Neuronal stem cell (in vitro differentiated cells): ENCODE measurements around the gene KLKB1.
A peak's percentile ranks its signal among the peaks of the same experiment; 100 is the strongest.

Experiments
- DNase-seq: peaks from one replicate; pipeline ENCODE4 v3.0.0-alpha.2; 2013; ENCODE audit warnings: low spot score
- H2AFZ ChIP-seq: one replicate; pipeline ENCODE4 v1.6.1; 2013; ENCODE audit warnings: mild to moderate bottlenecking, low read length, inconsistent platforms
- H2AK5ac ChIP-seq: 2 replicates; pipeline ENCODE4 v1.6.1; 2013; ENCODE audit warnings: low read depth, mild to moderate bottlenecking, inconsistent platforms, low read length, moderate library complexity, mixed read lengths
- H2BK120ac ChIP-seq: 2 replicates; pipeline ENCODE4 v1.6.1; 2013; ENCODE audit warnings: low read depth, mild to moderate bottlenecking, inconsistent platforms, low read length, moderate library complexity, mixed read lengths
- H2BK12ac ChIP-seq: one replicate; pipeline ENCODE4 v1.6.1; 2013; ENCODE audit warnings: low read length, inconsistent platforms
- H2BK15ac ChIP-seq: 2 replicates; pipeline ENCODE4 v1.6.1; 2013; ENCODE audit warnings: mild to moderate bottlenecking, low read length, inconsistent platforms, mixed read lengths
- H2BK5ac ChIP-seq: one replicate; pipeline ENCODE4 v1.6.1; 2013; ENCODE audit warnings: inconsistent platforms, mild to moderate bottlenecking, low read length, moderate library complexity
- H3K14ac ChIP-seq: one replicate; pipeline ENCODE4 v1.6.1; 2013; ENCODE audit warnings: low read length, inconsistent platforms
- H3K18ac ChIP-seq: 2 replicates; pipeline ENCODE4 v1.6.1; 2013; ENCODE audit warnings: low read length, inconsistent platforms
- H3K23ac ChIP-seq: 2 replicates; pipeline ENCODE4 v1.6.1; 2013; ENCODE audit warnings: low read depth, mild to moderate bottlenecking, mixed read lengths, low read length, inconsistent platforms; ENCODE audit not compliant: poor library complexity
- H3K27ac ChIP-seq: replicated peaks from 3 replicates; pipeline ENCODE4 v1.5.1; 2013; ENCODE audit warnings: low read length, inconsistent platforms
- H3K27me3 ChIP-seq, 3 experiments: 2 replicates each; pipeline ENCODE4 v1.6.1; 2013; ENCODE audit warnings: low read length in 3 of 3, mild to moderate bottlenecking in 2 of 3, inconsistent platforms in 1 of 3, low read depth in 1 of 3, mixed read lengths in 1 of 3, moderate library complexity in 1 of 3; ENCODE audit not compliant: control insufficient read depth in 3 of 3, insufficient read depth in 3 of 3
- H3K36me3 ChIP-seq, 2 donors: replicated peaks in 1 of 2; 2 replicates each; pipeline ENCODE4 v1.6.1; 2013; ENCODE audit warnings: low read length in 2 of 2; ENCODE audit not compliant: control insufficient read depth in 2 of 2, insufficient read depth in 2 of 2
- H3K4ac ChIP-seq: 2 replicates; pipeline ENCODE4 v1.6.1; 2013; ENCODE audit warnings: inconsistent platforms, mild to moderate bottlenecking, low read length, moderate library complexity
- H3K4me1 ChIP-seq, 2 donors: 1 replicate in 1 of 2; 2 replicates in 1 of 2; pipeline ENCODE4 v1.6.1; 2013; ENCODE audit warnings: low read length in 2 of 2, low read depth in 1 of 2; ENCODE audit not compliant: control insufficient read depth in 2 of 2, insufficient read depth in 1 of 2
- H3K4me2 ChIP-seq: one replicate; pipeline ENCODE4 v1.6.1; 2013; ENCODE audit warnings: mild to moderate bottlenecking, low read length, inconsistent platforms; ENCODE audit not compliant: insufficient read depth, poor library complexity, severe bottlenecking
- H3K4me3 ChIP-seq, 2 donors: 2 replicates each; pipeline ENCODE4 v1.5.1; 2013; ENCODE audit warnings: low read length in 2 of 2, mild to moderate bottlenecking in 2 of 2, inconsistent platforms in 1 of 2, moderate library complexity in 1 of 2
- H3K79me1 ChIP-seq: one replicate; pipeline ENCODE4 v1.6.1; 2013; ENCODE audit warnings: low read depth, mild to moderate bottlenecking, inconsistent platforms, low read length, moderate library complexity
- H3K9ac ChIP-seq: one replicate; pipeline ENCODE4 v1.6.1; 2013; ENCODE audit warnings: mild to moderate bottlenecking, low read depth, low read length, inconsistent platforms; ENCODE audit not compliant: poor library complexity
- H3K9me3 ChIP-seq, 2 donors: replicated peaks in 1 of 2; 2 replicates each; pipeline versions ENCODE3 to v1.6.1; 2013; ENCODE audit warnings: low read length in 2 of 2, mild to moderate bottlenecking in 2 of 2, inconsistent platforms in 1 of 2, low read depth in 1 of 2, mixed read lengths in 1 of 2, moderate library complexity in 1 of 2; ENCODE audit not compliant: control insufficient read depth in 2 of 2, insufficient read depth in 1 of 2
- H4K8ac ChIP-seq: one replicate; pipeline ENCODE4 v1.6.1; 2013; ENCODE audit warnings: low read depth, mild to moderate bottlenecking, inconsistent platforms, low read length, moderate library complexity
- H4K91ac ChIP-seq: one replicate; pipeline ENCODE4 v1.6.1; 2013; ENCODE audit warnings: low read length, low read depth, mild to moderate bottlenecking, inconsistent platforms; ENCODE audit not compliant: poor library complexity
- WGBS, 2 donors: extraction: QIAGEN DNeasy Blood & Tissue Kit; methylation state at CpG; one replicate each; pipeline ENCODE4 v1.1.7; 2013; ENCODE audit warnings: missing lambda C conversion rate in 2 of 2, mixed read lengths in 1 of 2; ENCODE audit not compliant: insufficient read length in 2 of 2, insufficient replicate concordance in 1 of 2; ENCODE audit errors: extremely low coverage in 2 of 2; 5-methylcytosine and 5-hydroxymethylcytosine counted together

KLKB1 gene

GRCh38 chr4:186285147-186285546 lies 57.8 kb downstream of the KLKB1 start:
- no peak overlapping the region for H4K91ac ChIP-seq
- DNase-seq: no peak
- no peaks in the 10 kb centered on the region for H3K79me1 ChIP-seq
- H3K27me3 ChIP-seq: peaks cover 0 to 7% (median 0%) of the 10 kb centered on the region in 3 experiments
- WGBS, 2 donors: 100% methylated on average over 2 of the region's 12 CpGs; no CpG with 5 or more reads in 1 of the 2 donors
- no peak overlapping the region for H3K4me2 ChIP-seq
- no peaks in the 10 kb centered on the region for H3K36me3 ChIP-seq
- H2BK120ac ChIP-seq: no peak overlapping the region
- no peaks in the 10 kb centered on the region for H3K9me3 ChIP-seq
- H3K4me3 ChIP-seq: no peak overlapping the region
- no peak overlapping the region for H4K8ac ChIP-seq
- no peak overlapping the region for H3K14ac ChIP-seq
- H3K9ac ChIP-seq: peak overlapping the region; percentile 54
- H3K4me1 ChIP-seq: no peaks in the 10 kb centered on the region
- H3K4ac ChIP-seq: no peak overlapping the region
- H3K27ac ChIP-seq: no peak overlapping the region
- H3K18ac ChIP-seq: no peak overlapping the region
- no peak overlapping the region for H2AFZ ChIP-seq
- H2BK5ac ChIP-seq: no peak overlapping the region
- no peak overlapping the region for H3K23ac ChIP-seq
- H2BK15ac ChIP-seq: no peak overlapping the region
- no peak overlapping the region for H2BK12ac ChIP-seq
- H2AK5ac ChIP-seq: no peak overlapping the region

GRCh38 chr4:186286581-186286980 lies 59.3 kb downstream of the KLKB1 start:
- Histone ChIP-seq H4K8ac (no peak overlapping the region), H3K79me1 (no peaks in the 10 kb centered on the region), H2BK12ac (no peak overlapping the region), H3K18ac (no peak overlapping the region), H2BK5ac (no peak overlapping the region), H3K27me3 (peaks cover 0 to 7% (median 0%) of the 10 kb centered on the region in 3 experiments), H3K36me3 (no peaks in the 10 kb centered on the region), H2AK5ac (no peak overlapping the region), H4K91ac (no peak overlapping the region), H2AFZ (no peak overlapping the region), H3K23ac (no peak overlapping the region), H3K9me3 (no peaks in the 10 kb centered on the region), H3K9ac (no peak overlapping the region), H3K14ac (no peak overlapping the region), H2BK120ac (no peak overlapping the region), H3K4me3 (no peak overlapping the region), H3K27ac (no peak overlapping the region), H3K4ac (no peak overlapping the region), H3K4me1 (no peaks in the 10 kb centered on the region), H3K4me2 (no peak overlapping the region), H2BK15ac (no peak overlapping the region)
- no CpG with 5 or more reads among the region's 3 CpGs for WGBS, 2 donors
- DNase-seq: no peak

GRCh38 chr4:186291256-186291890 lies 64.1 kb downstream of the KLKB1 start:
- Histone ChIP-seq H3K27ac (no peak overlapping the region), H3K4me1 (no peaks in the 10 kb centered on the region), H3K36me3 (no peaks in the 10 kb centered on the region), H3K79me1 (no peaks in the 10 kb centered on the region), H3K4me3 (no peak overlapping the region), H3K27me3 (no peaks in the 10 kb centered on the region), H4K91ac (no peak overlapping the region), H2AFZ (no peak overlapping the region), H3K9ac (no peak overlapping the region), H2BK120ac (no peak overlapping the region), H3K9me3 (no peaks in the 10 kb centered on the region), H3K14ac (no peak overlapping the region), H2BK5ac (no peak overlapping the region), H2BK12ac (no peak overlapping the region), H2AK5ac (no peak overlapping the region), H3K4ac (no peak overlapping the region), H2BK15ac (no peak overlapping the region), H3K18ac (no peak overlapping the region), H4K8ac (no peak overlapping the region), H3K23ac (no peak overlapping the region), H3K4me2 (no peak overlapping the region)
- DNase-seq: no peak
- no CpG with 5 or more reads among the region's 10 CpGs for WGBS, 2 donors

- no peak overlapping the region for H3K9ac ChIP-seq
- no peak overlapping the region for H3K23ac ChIP-seq
- no peak overlapping the region for H3K27ac ChIP-seq
- H3K4ac ChIP-seq: no peak overlapping the region
- no peak overlapping the region for H2BK5ac ChIP-seq
- no CpG with 5 or more reads among the region's 9 CpGs for WGBS, 2 donors
- peaks cover 0 to 2% of the 10 kb centered on the region in 2 donors for H3K9me3 ChIP-seq
- H3K79me1 ChIP-seq: no peaks in the 10 kb centered on the region
- no peak overlapping the region for H3K4me2 ChIP-seq
- H4K8ac ChIP-seq: no peak overlapping the region
- no peak overlapping the region for H3K14ac ChIP-seq
- DNase-seq: no peak
- H3K18ac ChIP-seq: no peak overlapping the region
- no peak overlapping the region for H2BK12ac ChIP-seq
- H3K36me3 ChIP-seq: no peaks in the 10 kb centered on the region
- no peak overlapping the region for H2BK15ac ChIP-seq
- no peak overlapping the region for H3K4me3 ChIP-seq
- H2BK120ac ChIP-seq: no peak overlapping the region
- H4K91ac ChIP-seq: no peak overlapping the region
- H3K27me3 ChIP-seq: peaks cover 0 to 7% (median 6%) of the 10 kb centered on the region in 3 experiments
- H2AK5ac ChIP-seq: no peak overlapping the region
- H2AFZ ChIP-seq: no peak overlapping the region
- no peaks in the 10 kb centered on the region for H3K4me1 ChIP-seq
These were observed 66.9 kb downstream of the KLKB1 start for GRCh38 chr4:186294160-186294559.
